Keratinocyte (primary cell): ENCODE results near the gene VAV1. TPM values are rescaled to one million over a fixed set of nuclear protein-coding genes. Genes with fewer than 3 reads are reported as not detected.
"Not testable (repeated sequence)": the region's sequence is repeated elsewhere in the genome, so short reads cannot be mapped to it uniquely, and the experiment has no call there.

Source experiments
- DNase-seq: peaks from one replicate; pipeline ENCODE4 v3.0.0-alpha.2; 2011; ENCODE audit warnings: low read depth, missing footprints, low spot score
- FAIRE-seq: peaks from 2 replicates; lab custom pipeline; 2011; peaks lifted over from hg19 to GRCh38; lab: Jason Lieb, UNC
- H2AFZ ChIP-seq: 2 replicates; pipeline ENCODE4 v1.6.0; 2012; ENCODE audit warnings: low read length, control low read depth, inconsistent platforms; ENCODE audit not compliant: control insufficient read depth
- H3K27ac ChIP-seq: 2 replicates; pipeline ENCODE4 v1.5.1; 2011; ENCODE audit warnings: low read length; ENCODE audit not compliant: control insufficient read depth, insufficient read depth
- H3K27me3 ChIP-seq: 3 replicates; pipeline ENCODE4 v1.6.0; 2011; ENCODE audit warnings: low read length; ENCODE audit not compliant: control insufficient read depth, insufficient read depth; ENCODE audit errors: extremely low read depth
- H3K36me3 ChIP-seq, 2 experiments: 2 replicates in 1 of 2; 3 replicates in 1 of 2; pipeline ENCODE4 v1.5.1; 2011; ENCODE audit warnings: low read length in 2 of 2, mild to moderate bottlenecking in 1 of 2; ENCODE audit not compliant: control insufficient read depth in 2 of 2, insufficient read depth in 2 of 2; ENCODE audit errors: extremely low read depth in 1 of 2
- H3K4me1 ChIP-seq: 3 replicates; pipeline ENCODE4 v1.5.1; 2011; ENCODE audit warnings: low read length; ENCODE audit not compliant: control insufficient read depth, insufficient read depth; ENCODE audit errors: extremely low read depth
- H3K4me2 ChIP-seq: 3 replicates; pipeline ENCODE4 v1.6.0; 2011; ENCODE audit warnings: low read depth, low read length; ENCODE audit not compliant: control insufficient read depth, insufficient read depth; ENCODE audit errors: extremely low read depth
- H3K4me3 ChIP-seq, 3 experiments: fragments of 200-600 bp in 1 of 3; sonication (generic) in 1 of 3; 2 replicates in 2 of 3; 3 replicates in 1 of 3; pipeline ENCODE4 v1.5.1; 2011 to 2016; ENCODE audit warnings: low read length in 3 of 3, mild to moderate bottlenecking in 3 of 3, control low read depth in 2 of 3, inconsistent platforms in 1 of 3, low read depth in 1 of 3, mixed read lengths in 1 of 3, mixed run types in 1 of 3, moderate library complexity in 1 of 3; ENCODE audit not compliant: control insufficient read depth in 2 of 3, insufficient read depth in 2 of 3; ENCODE audit errors: extremely low read depth in 1 of 3
- H3K79me2 ChIP-seq: 2 replicates; pipeline ENCODE4 v1.6.0; 2012; ENCODE audit warnings: low read length; ENCODE audit not compliant: control insufficient read depth, insufficient read depth
- H3K9ac ChIP-seq: 3 replicates; pipeline ENCODE4 v1.6.0; 2011; ENCODE audit warnings: low read length; ENCODE audit not compliant: control insufficient read depth, insufficient read depth; ENCODE audit errors: extremely low read depth
- H3K9me1 ChIP-seq: 3 replicates; pipeline ENCODE4 v1.6.0; 2011; ENCODE audit warnings: low read length; ENCODE audit not compliant: control insufficient read depth, insufficient read depth; ENCODE audit errors: extremely low read depth
- H3K9me3 ChIP-seq: 2 replicates; pipeline ENCODE4 v1.5.1; 2012; ENCODE audit warnings: low read depth, low read length; ENCODE audit not compliant: control insufficient read depth
- H4K20me1 ChIP-seq: 3 replicates; pipeline ENCODE4 v1.6.0; 2011; ENCODE audit warnings: low read length; ENCODE audit not compliant: control insufficient read depth, insufficient read depth; ENCODE audit errors: extremely low read depth
- EZH2 ChIP-seq: IDR thresholded peaks from one replicate; pipeline ENCODE4 v1.6.1; 2012; ENCODE audit warnings: inconsistent platforms, mild to moderate bottlenecking, low read length, moderate library complexity
- dilution Hi-C: fragments of 300-500 bp; cut with MboI; formaldehyde crosslinking; loops from one replicate; pipeline ENCODE4 v1.7.0; 2020; ENCODE audit warnings: low sequenced_read_pairs; ENCODE audit not compliant: extremely low pct_ligation_motif_present
- polyA plus RNA-seq, 5 experiments: library from polyadenylated mRNA; depleted of rRNA in 3 of 5; stranded (reverse) in 3 of 5; stranded (forward) in 1 of 5; unstranded in 1 of 5; fragments of >200 nt; gene quantifications; 1 replicate in 1 of 5; 2 replicates in 3 of 5; 3 replicates in 1 of 5; pipeline versions ENCODE4 v1.2.1 to v1.2.3, GENCODE V29; 2011 to 2012; ENCODE audit warnings: missing spikeins in 2 of 5, low read depth in 1 of 5, low replicate concordance in 1 of 5
- TF ChIP-seq, protein P1 (sequence below), 3 experiments: IDR thresholded peaks in 1 of 3; conservative IDR thresholded peaks in 1 of 3; optimal IDR thresholded peaks in 1 of 3; 2 replicates in 2 of 3; 3 replicates in 1 of 3; pipeline versions ENCODE3 to v1.5.1; 2011; ENCODE audit warnings: low read length in 3 of 3, mild to moderate bottlenecking in 3 of 3, moderate library complexity in 2 of 3, control low read depth in 1 of 3, inconsistent platforms in 1 of 3; ENCODE audit not compliant: insufficient read depth in 2 of 3; ENCODE audit errors: extremely low read depth in 1 of 3

VAV1 gene
- polyA plus RNA-seq, 1 donor (not counting 4 experiments of a cell fraction or from before 2014, with no cell fraction given), result 0.42 TPM

DNA sequence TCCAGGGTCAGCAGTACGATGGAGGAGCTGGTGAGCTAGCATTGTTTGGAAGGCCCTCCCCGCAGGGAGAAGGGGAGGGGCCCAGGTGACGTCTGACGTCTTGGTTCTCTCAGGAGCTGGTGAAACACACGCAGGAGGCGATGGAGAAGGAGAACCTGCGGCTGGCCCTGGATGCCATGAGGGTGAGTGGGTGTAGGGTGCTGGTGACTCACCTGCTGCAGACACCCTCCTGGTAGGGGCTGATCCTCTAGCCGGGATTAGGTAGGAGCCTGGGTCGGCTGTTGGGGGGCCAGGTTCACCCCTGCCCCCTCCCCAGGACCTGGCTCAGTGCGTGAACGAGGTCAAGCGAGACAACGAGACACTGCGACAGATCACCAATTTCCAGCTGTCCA is 55.8 kb downstream of the VAV1 start:
- DNase-seq (no peak), FAIRE-seq (no peak)
- Histone ChIP-seq H3K4me2 (peak overlapping the region; percentile 20), H3K9me3 (no peaks in the 10 kb centered on the region), H2AFZ (no peak overlapping the region), H4K20me1 (no peaks in the 10 kb centered on the region), H3K9ac (no peak overlapping the region), H3K4me3 (peak overlapping the region in 2 of 3 experiments; percentile 13 to 20), H3K79me2 (no peaks in the 10 kb centered on the region), H3K4me1 (peaks cover 5% of the 10 kb centered on the region), H3K36me3 (no peaks in the 10 kb centered on the region), H3K9me1 (no peaks in the 10 kb centered on the region), H3K27ac (no peak overlapping the region), H3K27me3 (no peaks in the 10 kb centered on the region)
- TF ChIP-seq, protein P1, sequence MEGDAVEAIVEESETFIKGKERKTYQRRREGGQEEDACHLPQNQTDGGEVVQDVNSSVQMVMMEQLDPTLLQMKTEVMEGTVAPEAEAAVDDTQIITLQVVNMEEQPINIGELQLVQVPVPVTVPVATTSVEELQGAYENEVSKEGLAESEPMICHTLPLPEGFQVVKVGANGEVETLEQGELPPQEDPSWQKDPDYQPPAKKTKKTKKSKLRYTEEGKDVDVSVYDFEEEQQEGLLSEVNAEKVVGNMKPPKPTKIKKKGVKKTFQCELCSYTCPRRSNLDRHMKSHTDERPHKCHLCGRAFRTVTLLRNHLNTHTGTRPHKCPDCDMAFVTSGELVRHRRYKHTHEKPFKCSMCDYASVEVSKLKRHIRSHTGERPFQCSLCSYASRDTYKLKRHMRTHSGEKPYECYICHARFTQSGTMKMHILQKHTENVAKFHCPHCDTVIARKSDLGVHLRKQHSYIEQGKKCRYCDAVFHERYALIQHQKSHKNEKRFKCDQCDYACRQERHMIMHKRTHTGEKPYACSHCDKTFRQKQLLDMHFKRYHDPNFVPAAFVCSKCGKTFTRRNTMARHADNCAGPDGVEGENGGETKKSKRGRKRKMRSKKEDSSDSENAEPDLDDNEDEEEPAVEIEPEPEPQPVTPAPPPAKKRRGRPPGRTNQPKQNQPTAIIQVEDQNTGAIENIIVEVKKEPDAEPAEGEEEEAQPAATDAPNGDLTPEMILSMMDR (optimal IDR thresholded peaks at IDR 0.05 in 1 of 3, IDR thresholded peaks at IDR 0.05 in 1 of 3, conservative IDR thresholded peaks at IDR 0.05 in 1 of 3; ENCODE audit: extremely low read depth in 1 of 3, insufficient read depth in 2 of 3, low read length in 3 of 3), result no peak
- TF ChIP-seq EZH2, result no peak
- dilution Hi-C loops, result no loop called here

DNA sequence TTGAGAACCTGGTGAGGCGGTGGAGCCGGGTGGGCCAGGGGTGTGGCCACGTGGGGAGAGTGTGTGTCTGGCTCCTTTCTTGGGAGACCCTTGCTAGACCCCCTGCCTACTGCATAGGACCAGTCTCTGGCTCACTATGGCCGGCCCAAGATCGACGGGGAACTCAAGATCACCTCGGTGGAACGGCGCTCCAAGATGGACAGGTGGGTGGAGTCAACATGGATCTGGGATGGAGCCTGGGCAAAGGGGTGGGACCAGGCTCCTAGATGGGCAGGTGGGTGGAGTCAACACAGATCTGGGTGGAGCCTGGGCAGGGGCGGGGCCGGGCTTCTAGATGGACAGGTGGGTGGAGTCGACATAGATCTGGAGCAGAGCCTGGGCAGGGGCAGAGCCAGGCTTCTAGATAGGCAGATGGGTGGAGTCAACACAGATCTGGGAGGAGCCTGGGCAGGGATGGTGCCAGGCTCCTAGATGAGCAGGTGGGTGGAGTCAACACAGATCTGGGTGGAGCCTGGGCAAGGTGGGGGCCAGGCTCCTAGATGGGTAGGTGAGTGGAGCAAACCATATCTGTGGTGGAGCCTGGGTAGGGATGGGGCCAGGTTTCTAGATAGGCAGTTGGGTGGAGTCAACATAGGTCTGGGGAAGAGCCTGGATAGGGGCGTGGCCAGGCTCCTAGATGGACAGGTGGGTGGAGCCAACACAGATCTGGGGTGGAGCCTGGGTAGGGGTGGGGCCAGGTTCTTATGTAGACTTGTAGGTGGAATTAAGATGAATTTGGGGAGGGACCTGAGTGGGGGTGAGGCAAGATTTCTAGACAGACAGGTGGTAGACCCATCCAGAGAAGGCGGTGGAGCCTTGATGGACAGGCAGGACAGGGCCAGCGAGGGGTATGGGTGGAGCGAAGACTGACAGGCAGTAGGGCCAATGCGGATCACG is 56.5 kb downstream of the VAV1 start:
- no peaks in the 10 kb centered on the region for H3K36me3 ChIP-seq
- H3K9me3 ChIP-seq, result no peaks in the 10 kb centered on the region
- no peaks in the 10 kb centered on the region for H3K9me1 ChIP-seq
- dilution Hi-C loops, result no loop called here
- no peaks in the 10 kb centered on the region for H3K27me3 ChIP-seq
- no peaks in the 10 kb centered on the region for H4K20me1 ChIP-seq
- peak overlapping the region in 1 of 3 experiments; percentile 13 for H3K4me3 ChIP-seq
- peak overlapping the region; percentile 20 for H3K4me2 ChIP-seq
- peaks cover 5% of the 10 kb centered on the region for H3K4me1 ChIP-seq
- H3K27ac ChIP-seq, result no peak overlapping the region
- H3K9ac ChIP-seq, result no peak overlapping the region
- H3K79me2 ChIP-seq, result no peaks in the 10 kb centered on the region
- FAIRE-seq (no peak), DNase-seq (no peak)
- no peak overlapping the region for H2AFZ ChIP-seq
- TF ChIP-seq, protein P1 (optimal IDR thresholded peaks at IDR 0.05 in 1 of 3, IDR thresholded peaks at IDR 0.05 in 1 of 3, conservative IDR thresholded peaks at IDR 0.05 in 1 of 3; ENCODE audit: extremely low read depth in 1 of 3, insufficient read depth in 2 of 3, low read length in 3 of 3), result no peak
- TF ChIP-seq EZH2, result no peak

DNA sequence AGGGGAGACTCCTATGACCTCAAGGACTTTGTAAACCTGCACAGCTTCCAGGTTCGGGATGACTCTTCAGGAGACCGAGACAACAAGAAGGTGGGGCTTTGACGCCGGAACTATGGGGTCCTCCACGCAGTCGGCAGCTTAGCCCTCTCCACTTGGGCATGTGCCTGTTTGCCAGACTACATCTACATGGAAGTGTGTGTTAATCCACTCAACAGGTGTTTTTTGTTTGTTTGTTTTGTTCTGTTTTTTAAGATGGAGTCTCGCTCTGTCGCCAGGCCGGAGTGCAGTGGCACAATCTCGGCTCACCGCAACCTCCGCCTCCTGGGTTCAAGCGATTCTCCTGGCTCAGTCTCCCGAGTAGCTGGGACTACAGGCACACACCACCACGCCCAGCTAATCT is 57.3 kb downstream of the VAV1 start:
- dilution Hi-C loops, H3K9me3 ChIP-seq, H3K4me2 ChIP-seq, H2AFZ ChIP-seq, H3K27me3 ChIP-seq, H3K36me3 ChIP-seq, H3K4me1 ChIP-seq, H3K27ac ChIP-seq, DNase-seq, H3K9ac ChIP-seq, FAIRE-seq, H3K79me2 ChIP-seq, H3K4me3 ChIP-seq, H4K20me1 ChIP-seq, H3K9me1 ChIP-seq: not testable (repeated sequence)
